OCI-LY1 (cell line): ENCODE results near the gene HYAL1.

Experiments used
- H2AFZ ChIP-seq: fragments of 200-600 bp; sonication (generic), shearing (Covaris generic); 2 replicates; pipeline ENCODE4 v1.6.0; 2014; ENCODE audit warnings: antibody characterized with exemption, mild to moderate bottlenecking, low read length
- H3F3A ChIP-seq: fragments of 200-600 bp; sonication (generic), shearing (Covaris generic); 2 replicates; pipeline ENCODE4 v1.6.0; 2014; ENCODE audit warnings: mild to moderate bottlenecking, antibody characterized with exemption, low read length, moderate library complexity; ENCODE audit not compliant: insufficient read depth
- H3K27ac ChIP-seq: fragments of 200-600 bp; sonication (generic); 2 replicates; pipeline ENCODE4 v1.5.1; 2014; ENCODE audit warnings: low read length, mixed run types, mild to moderate bottlenecking, low read depth; ENCODE audit not compliant: poor library complexity, severe bottlenecking
- H3K27me3 ChIP-seq: fragments of 200-600 bp; sonication (generic); 2 replicates; pipeline ENCODE4 v1.6.0; 2014; ENCODE audit warnings: antibody characterized with exemption, mild to moderate bottlenecking, low read length, moderate library complexity; ENCODE audit not compliant: insufficient read depth
- H3K36me3 ChIP-seq: fragments of 200-600 bp; sonication (generic); 2 replicates; pipeline ENCODE4 v1.6.1; 2014; ENCODE audit warnings: mild to moderate bottlenecking, antibody characterized with exemption, low read length, moderate library complexity, mixed read lengths; ENCODE audit not compliant: insufficient read depth
- H3K4me1 ChIP-seq: fragments of 200-600 bp; sonication (generic); 2 replicates; pipeline ENCODE4 v1.5.1; 2014; ENCODE audit warnings: mild to moderate bottlenecking, low read length, moderate library complexity; ENCODE audit not compliant: insufficient read depth, severe bottlenecking
- H3K4me2 ChIP-seq: fragments of 200-600 bp; sonication (generic), shearing (Covaris generic); 2 replicates; pipeline ENCODE4 v1.6.1; 2014; ENCODE audit warnings: low read length
- H3K4me3 ChIP-seq: fragments of 200-600 bp; sonication (generic); 2 replicates; pipeline ENCODE4 v1.5.1; 2014; ENCODE audit warnings: low read length, low read depth, mild to moderate bottlenecking, mixed read lengths; ENCODE audit not compliant: poor library complexity, severe bottlenecking
- H3K79me2 ChIP-seq: fragments of 200-600 bp; shearing (Covaris generic); 2 replicates; pipeline ENCODE4 v1.6.1; 2016; ENCODE audit warnings: mixed run types, low read length, mixed read lengths; ENCODE audit not compliant: insufficient read depth
- H3K9ac ChIP-seq: fragments of 200-600 bp; sonication (generic), shearing (Covaris generic); 2 replicates; pipeline ENCODE4 v1.6.1; 2014; ENCODE audit warnings: mild to moderate bottlenecking, low read length, mixed read lengths
- H3K9me2 ChIP-seq: fragments of 200-600 bp; sonication (generic), shearing (Covaris generic); 2 replicates; pipeline ENCODE4 v1.6.1; 2014; ENCODE audit warnings: low read depth, mild to moderate bottlenecking, low read length, mixed read lengths
- H3K9me3 ChIP-seq: fragments of 200-600 bp; shearing (Covaris generic); 2 replicates; pipeline ENCODE4 v1.6.1; 2014; ENCODE audit warnings: low read length, mixed read lengths
- H4K20me1 ChIP-seq: fragments of 200-600 bp; sonication (generic), shearing (Covaris generic); 2 replicates; pipeline ENCODE4 v1.6.0; 2016; ENCODE audit warnings: mild to moderate bottlenecking, low read length; ENCODE audit not compliant: insufficient read depth
- EZH2 ChIP-seq: fragments of 200-600 bp; sonication (generic), shearing (Covaris generic); IDR thresholded peaks from 2 replicates; pipeline ENCODE4 v1.8.0; 2017; ENCODE audit warnings: borderline replicate concordance, mixed run types, mild to moderate bottlenecking, antibody characterized with exemption, low read length, moderate library complexity, mixed read lengths
- TF ChIP-seq, protein P1 (sequence below): fragments of 200-600 bp; sonication (generic), shearing (Covaris generic); IDR thresholded peaks from 2 replicates; pipeline ENCODE4 v1.5.1; 2017; ENCODE audit warnings: mild to moderate bottlenecking, antibody characterized with exemption, low read length, moderate library complexity, mixed read lengths

HYAL1 gene

GRCh38 chr3:50265571-50265970, 37.8 kb downstream of the HYAL1 start:
- no peak overlapping the region for H3K27ac ChIP-seq
- no peaks in the 10 kb centered on the region for H3K36me3 ChIP-seq
- no peaks in the 10 kb centered on the region for H3K9me2 ChIP-seq
- no peak overlapping the region for H3K4me3 ChIP-seq
- no peak overlapping the region for H3K9ac ChIP-seq
- H3F3A ChIP-seq, result no peaks in the 10 kb centered on the region
- no peaks in the 10 kb centered on the region for H4K20me1 ChIP-seq
- H3K4me1 ChIP-seq, result peaks cover under 1% of the 10 kb centered on the region
- no peaks in the 10 kb centered on the region for H3K79me2 ChIP-seq
- TF ChIP-seq EZH2, result no peak
- TF ChIP-seq, protein P1, sequence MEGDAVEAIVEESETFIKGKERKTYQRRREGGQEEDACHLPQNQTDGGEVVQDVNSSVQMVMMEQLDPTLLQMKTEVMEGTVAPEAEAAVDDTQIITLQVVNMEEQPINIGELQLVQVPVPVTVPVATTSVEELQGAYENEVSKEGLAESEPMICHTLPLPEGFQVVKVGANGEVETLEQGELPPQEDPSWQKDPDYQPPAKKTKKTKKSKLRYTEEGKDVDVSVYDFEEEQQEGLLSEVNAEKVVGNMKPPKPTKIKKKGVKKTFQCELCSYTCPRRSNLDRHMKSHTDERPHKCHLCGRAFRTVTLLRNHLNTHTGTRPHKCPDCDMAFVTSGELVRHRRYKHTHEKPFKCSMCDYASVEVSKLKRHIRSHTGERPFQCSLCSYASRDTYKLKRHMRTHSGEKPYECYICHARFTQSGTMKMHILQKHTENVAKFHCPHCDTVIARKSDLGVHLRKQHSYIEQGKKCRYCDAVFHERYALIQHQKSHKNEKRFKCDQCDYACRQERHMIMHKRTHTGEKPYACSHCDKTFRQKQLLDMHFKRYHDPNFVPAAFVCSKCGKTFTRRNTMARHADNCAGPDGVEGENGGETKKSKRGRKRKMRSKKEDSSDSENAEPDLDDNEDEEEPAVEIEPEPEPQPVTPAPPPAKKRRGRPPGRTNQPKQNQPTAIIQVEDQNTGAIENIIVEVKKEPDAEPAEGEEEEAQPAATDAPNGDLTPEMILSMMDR, result no peak
- H3K9me3 ChIP-seq, result no peaks in the 10 kb centered on the region
- no peak overlapping the region for H2AFZ ChIP-seq
- H3K27me3 ChIP-seq, result 0 out of 2 replicates have a peak, but pooled peaks cover 4% of the 10 kb centered on the region
- H3K4me2 ChIP-seq, result no peak overlapping the region

DNA sequence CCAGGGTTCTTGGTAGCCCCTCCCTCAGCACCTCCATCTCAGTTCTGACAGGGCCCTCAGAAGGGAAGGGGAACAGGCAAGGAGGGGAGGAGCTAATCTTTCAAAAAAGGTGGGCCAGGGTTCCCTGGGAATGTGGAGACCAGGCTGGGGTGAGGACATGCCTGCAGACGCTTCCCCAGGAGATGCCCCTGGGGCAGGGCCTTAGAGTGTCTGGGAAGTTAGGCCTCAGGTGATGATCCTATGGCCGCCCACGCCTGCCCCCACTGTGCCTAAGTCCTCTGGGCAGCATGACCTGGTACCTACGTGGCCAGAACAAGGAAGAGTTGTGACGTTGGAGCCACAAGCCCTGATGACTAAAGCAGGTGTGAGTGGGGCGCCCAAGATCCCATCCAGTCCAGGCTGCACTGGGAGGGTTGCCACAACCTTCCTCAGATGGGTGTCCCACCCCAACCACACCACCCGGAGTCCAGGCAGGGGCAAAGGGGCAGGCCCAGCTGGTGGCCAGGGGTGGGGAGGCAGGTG, 38.3 kb downstream of the HYAL1 start:
- H3K4me3 ChIP-seq, result no peak overlapping the region
- no peaks in the 10 kb centered on the region for H3K36me3 ChIP-seq
- H3K4me2 ChIP-seq, result no peak overlapping the region
- no peaks in the 10 kb centered on the region for H3F3A ChIP-seq
- H3K9ac ChIP-seq, result no peak overlapping the region
- H4K20me1 ChIP-seq, result no peaks in the 10 kb centered on the region
- H3K9me2 ChIP-seq, result no peaks in the 10 kb centered on the region
- no peak for TF ChIP-seq EZH2
- no peaks in the 10 kb centered on the region for H3K9me3 ChIP-seq
- peaks cover 5% of the 10 kb centered on the region for H3K4me1 ChIP-seq
- no peak overlapping the region for H3K27ac ChIP-seq
- H3K79me2 ChIP-seq, result no peaks in the 10 kb centered on the region
- 0 out of 2 replicates have a peak, but pooled peaks cover 4% of the 10 kb centered on the region for H3K27me3 ChIP-seq
- no peak overlapping the region for H2AFZ ChIP-seq

GRCh38 chr3:50264383-50264963, 38.9 kb downstream of the HYAL1 start:
- H3K27ac ChIP-seq, result no peak overlapping the region

More at GRCh38 chr3:50264383-50264963, 38.9 kb downstream of the HYAL1 start:
- Histone ChIP-seq H3K9me2 (no peaks in the 10 kb centered on the region), H3K79me2 (no peaks in the 10 kb centered on the region), H3K4me2 (no peak overlapping the region), H2AFZ (no peak overlapping the region), H3K9ac (no peak overlapping the region), H3K36me3 (peaks cover 2% of the 10 kb centered on the region; the same call in 1 of the 2 replicates), H3K9me3 (no peaks in the 10 kb centered on the region), H3K27me3 (0 out of 2 replicates have a peak, but pooled peaks cover 4% of the 10 kb centered on the region), H3F3A (no peaks in the 10 kb centered on the region), H4K20me1 (no peaks in the 10 kb centered on the region), H3K4me3 (no peak overlapping the region), H3K4me1 (peaks cover 9% of the 10 kb centered on the region)
- TF ChIP-seq, protein P1, result no peak
- TF ChIP-seq EZH2, result no peak
